ENCODE data around the gene CYP4F2.
"Not testable (repeated sequence)": the region's sequence is repeated elsewhere in the genome, so short reads cannot be mapped to it uniquely, and the experiment has no call there.

Gene CYP4F2

GRCh38 chr19:15860522-15860921 lies 37.4 kb downstream of the CYP4F2 start:
- in situ Hi-C loops (cut with MboI; ENCODE audit: low sequenced_read_pairs), result no loop called here

- in situ Hi-C loops (cut with MboI; ENCODE audit: low sequenced_read_pairs), result no loop called here
Measured at GRCh38 chr19:15859187-15859586, 38.7 kb downstream of the CYP4F2 start.

DNA sequence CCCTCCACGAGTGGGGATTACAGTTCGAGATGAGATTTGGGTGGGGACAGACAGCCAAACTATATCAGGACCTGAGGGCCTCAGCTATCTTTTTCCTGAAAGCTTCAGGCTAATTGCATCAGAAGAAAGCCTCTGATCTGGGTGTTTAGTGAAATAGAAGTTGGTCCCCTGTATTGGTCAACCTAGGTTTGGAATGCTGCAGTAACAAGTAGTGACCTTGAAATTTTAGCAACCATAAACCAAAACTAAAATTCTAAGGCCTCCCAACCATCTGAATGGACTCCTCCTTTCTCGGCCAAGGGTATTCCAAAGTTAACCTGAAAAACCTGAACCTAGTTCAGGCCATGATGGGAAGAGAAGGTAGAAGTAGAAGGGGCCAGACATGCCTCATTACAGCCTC lies 47.5 kb downstream of the CYP4F2 start:
- in situ Hi-C loops (cut with MboI; ENCODE audit: low sequenced_read_pairs), result no loop called here

DNA sequence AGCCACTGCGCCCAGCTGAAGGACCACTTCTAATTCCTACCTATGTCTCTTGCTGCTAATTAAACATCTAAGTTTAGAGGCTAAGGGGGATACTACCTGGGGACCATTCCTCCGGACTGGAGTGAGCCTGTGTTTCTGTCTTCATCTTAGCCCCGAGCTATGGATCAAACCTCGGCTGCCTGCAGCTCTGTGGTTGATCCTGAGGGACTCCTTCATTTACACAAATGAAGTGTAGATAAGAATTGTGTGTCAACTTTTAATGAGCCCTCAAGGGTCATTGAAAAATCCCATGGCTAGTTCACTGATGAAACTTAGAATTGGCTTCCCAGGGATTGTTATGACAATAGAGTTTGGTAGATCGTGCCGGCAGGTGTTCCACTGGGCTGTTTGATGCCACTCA lies 51.0 kb downstream of the CYP4F2 start:
- in situ Hi-C loops (cut with MboI; ENCODE audit: low sequenced_read_pairs), result no loop called here

GRCh38 chr19:15843894-15844222 lies 54.0 kb downstream of the CYP4F2 start:
- in situ Hi-C loops (cut with MboI; ENCODE audit: low sequenced_read_pairs), result not testable (repeated sequence)

DNA sequence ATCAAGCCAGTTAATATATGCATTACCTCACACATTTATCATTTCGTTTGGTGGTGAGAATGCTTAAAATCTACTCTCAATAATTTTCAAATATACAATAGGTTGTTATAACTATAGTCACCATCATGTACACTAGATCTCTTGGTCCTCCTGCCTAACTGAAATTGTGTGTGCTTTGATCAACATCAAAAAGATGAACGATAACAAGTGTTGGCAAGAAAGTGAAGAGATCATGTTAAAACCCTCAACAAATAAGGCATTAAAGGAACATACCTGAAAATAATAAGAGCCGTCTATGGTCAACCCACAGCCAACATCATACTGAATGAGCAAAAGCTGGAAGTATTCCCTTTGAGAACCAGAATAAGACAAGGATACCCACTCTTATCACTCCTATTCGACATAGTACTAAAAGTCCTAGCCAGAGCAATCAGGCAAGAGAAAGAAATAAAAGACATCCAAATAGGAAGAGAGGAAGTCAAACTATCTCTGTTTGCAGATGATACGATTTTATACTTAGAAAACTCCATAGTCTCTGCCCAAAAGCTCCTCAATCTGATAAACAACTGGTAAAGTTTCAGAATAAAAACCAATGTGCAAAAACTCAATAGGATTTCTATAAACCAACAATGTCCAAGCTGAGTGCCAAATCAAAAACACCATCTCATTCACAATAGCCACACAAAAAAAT lies 54.5 kb downstream of the CYP4F2 start:
- in situ Hi-C loops (cut with MboI; ENCODE audit: low sequenced_read_pairs), result no loop called here

DNA sequence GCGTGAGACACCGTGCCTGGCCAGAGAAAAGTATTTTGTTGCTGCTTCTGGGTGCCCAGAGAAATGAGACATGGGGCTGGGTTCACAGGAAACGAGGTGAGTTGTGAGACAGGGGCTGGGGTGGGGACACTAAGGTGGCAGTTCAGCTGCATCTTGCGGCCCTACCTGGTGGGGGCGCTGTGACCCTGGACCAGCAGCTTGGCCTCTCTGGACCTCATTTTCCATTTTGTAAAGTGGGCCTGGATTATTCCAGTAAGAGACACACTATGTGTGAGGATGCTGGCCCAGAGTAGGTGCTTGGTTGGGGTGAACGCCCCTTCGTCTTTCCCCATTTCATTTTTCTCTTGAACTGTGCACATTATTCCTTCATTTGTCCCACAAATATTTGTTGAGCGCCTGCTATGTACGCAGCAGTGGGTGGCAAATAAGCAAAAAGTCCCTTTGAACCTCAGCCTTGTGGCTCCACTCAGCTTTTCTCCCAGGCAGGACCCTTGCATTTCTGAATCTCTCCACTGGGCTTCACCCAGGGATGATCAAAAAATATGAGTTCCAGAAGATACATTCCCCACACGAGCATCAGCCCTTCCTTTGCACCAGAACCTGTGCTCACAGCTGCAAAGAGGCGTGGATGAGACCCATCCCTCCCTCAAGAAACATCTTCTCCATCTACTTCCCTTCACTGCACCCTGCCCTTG lies 55.9 kb downstream of the CYP4F2 start:
- in situ Hi-C loops (cut with MboI; ENCODE audit: low sequenced_read_pairs), result no loop called here

GRCh38 chr19:15840833-15841232 lies 57.0 kb downstream of the CYP4F2 start:
- in situ Hi-C loops (cut with MboI; ENCODE audit: low sequenced_read_pairs), result no loop called here

DNA sequence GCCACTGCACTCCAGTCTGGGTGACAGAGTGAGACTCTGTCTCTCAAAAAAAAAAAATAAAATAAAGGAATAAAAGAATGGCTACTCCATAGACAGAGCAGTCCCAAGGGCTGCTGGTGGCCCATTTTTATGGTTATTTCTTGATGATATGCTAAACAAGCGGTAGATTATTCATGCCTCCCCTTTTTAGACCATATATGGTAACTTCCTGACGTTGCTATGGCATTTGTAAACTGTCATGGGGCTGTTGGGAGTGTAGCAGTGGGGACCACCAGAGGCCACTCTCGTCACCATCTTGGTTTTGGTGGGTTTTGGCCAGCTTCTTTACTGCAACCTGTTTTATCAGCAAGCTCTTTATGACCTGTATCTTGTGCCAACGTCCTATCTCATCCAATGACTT lies 58.0 kb downstream of the CYP4F2 start:
- in situ Hi-C loops (cut with MboI; ENCODE audit: low sequenced_read_pairs), result not testable (repeated sequence)

DNA sequence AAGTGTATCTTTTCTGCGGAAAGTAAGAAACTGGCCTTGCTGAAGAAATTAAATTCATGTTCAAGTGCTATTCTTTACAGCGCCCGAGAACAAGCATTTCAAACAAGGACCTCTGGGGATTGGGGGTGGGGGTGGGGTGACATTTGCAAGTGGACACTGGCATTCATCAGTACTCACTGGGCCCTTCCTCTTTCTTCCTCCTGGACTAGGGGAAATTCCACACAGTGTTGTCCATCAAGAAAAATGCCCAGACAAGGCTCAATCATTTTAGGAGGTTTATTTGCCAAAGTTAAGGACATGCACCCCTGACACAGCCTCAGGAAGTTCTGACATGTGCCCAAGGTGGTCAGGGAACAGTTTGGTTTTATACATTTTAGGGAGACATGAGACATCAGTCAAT lies 59.5 kb downstream of the CYP4F2 start:
- in situ Hi-C loops (cut with MboI; ENCODE audit: low sequenced_read_pairs), result no loop called here

DNA sequence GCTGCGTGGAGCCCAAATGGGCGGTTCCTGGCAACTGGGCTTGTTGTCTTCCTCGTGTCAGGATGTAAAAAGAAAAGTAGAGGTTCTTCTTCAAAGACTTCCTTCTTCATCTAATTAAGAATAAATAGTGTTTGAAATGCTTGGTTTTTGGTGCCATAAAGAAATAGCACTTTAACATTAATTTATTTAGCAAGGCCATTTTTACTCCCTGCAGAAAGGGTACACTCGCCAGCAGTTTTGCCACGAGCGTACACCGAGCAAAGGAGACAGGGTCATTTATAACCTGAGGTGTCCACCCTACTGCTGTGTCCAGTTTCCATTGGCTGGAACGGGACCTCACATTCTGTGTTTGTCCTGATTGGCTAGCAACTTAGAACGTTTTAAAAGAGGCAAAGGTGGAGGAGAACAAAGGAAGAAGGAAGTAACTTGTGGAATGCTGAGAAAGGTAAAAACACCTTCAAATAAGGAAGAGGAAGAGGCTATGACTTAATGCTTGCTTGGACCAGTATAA lies 60.6 kb downstream of the CYP4F2 start:
- in situ Hi-C loops (cut with MboI; ENCODE audit: low sequenced_read_pairs), result no loop called here

DNA sequence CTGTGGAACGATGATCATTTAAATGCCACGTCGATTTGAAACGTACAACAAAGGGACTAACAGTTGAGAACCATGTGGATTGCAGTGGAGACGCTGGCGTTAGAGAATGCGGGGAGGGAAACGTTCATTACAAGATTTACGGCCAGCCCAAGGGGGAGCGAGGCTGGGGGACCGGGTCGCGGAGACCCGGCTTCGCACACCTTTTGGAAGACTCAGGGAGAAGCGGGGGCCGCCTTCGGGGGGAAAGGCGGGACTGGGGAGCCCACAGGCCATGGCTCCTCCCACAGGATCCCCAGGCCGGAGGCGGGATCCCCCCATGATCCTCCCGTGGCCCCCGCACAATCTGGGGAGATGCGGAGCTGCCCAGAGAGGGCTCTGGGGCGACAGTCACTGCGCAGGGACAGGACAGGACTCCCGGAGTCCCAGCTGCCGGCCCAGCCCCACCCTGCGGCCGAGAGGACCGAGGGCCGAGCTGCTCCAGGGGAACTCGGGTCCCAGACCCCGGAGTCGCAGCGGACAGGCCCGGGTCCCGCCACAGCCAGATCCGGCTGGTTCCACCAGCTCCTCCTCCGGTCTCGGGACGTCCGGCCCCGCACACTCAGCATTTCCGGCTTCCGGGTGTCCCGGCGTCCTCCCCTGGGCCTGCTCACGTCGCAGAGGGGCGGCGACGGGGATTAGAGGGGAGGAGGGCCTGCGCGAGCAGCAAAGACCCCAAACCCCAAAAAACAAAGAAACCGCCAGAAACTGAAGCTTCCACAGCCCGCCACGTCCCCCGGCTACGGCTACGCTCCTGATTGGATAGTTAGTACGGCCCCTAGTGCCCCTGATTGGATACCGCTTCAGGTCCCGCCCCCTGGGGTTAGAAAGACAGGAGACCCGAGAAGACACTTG lies 61.3 kb downstream of the CYP4F2 start:
- in situ Hi-C loops (cut with MboI; ENCODE audit: low sequenced_read_pairs), result no loop called here

DNA sequence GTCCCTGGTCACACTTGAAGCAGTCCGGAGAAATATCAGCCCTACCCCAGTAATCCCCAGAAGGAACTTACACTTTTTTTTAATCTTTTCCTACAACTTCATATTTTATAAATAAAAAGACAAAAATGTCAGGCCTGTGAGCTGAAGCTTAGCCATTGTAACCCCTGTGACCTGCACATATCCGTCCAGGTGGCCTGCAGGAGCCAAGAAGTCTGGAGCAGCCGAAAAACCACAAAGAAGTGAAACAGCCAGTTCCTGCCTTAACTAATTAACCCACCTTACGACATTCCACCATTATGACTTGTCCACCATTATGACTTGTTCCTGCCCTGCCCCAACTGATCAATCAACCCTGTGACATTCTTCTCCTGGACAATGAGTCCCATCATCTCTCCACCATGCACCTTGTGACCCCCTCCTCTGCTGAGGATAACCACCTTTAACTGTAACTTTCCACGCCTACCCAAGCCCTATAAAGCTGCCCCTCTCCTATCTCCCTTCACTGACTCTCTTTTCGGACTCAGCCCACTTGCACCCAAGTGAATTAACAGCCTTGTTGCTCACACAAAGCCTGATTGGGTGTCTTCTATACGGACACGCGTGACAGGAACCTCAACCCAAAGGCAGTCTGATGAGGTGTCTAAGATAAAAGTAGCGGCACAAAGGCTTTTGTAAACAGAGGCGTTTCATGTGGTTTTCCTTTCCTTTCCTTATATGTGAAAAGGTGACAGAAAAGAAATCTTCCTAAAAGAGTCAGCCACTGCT lies 62.1 kb downstream of the CYP4F2 start:
- in situ Hi-C loops (cut with MboI; ENCODE audit: low sequenced_read_pairs), result not testable (repeated sequence)

- in situ Hi-C loops (cut with MboI; ENCODE audit: low sequenced_read_pairs), result not testable (repeated sequence)
Measured at GRCh38 chr19:15834232-15834631, 63.6 kb downstream of the CYP4F2 start.

DNA sequence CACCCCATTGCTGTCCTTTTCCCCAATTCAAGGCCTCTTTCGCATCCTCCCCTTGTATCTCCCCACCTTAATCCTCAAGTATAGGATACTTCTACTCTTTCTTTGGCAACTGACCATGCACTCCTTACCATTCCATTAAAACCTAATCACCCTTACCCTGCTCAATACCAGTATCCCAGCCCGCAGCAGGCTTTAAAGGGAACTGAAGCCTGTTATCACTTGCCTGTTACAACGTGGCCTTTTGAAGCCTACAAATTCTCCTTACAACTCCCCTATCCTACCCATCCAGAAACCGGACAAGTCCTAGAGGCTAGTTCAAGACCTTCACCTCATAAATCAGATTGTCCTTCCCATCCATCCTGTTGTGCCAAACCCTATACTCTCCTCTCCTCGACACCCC lies 66.2 kb downstream of the CYP4F2 start:
- in situ Hi-C loops (cut with MboI; ENCODE audit: low sequenced_read_pairs), result no loop called here

DNA sequence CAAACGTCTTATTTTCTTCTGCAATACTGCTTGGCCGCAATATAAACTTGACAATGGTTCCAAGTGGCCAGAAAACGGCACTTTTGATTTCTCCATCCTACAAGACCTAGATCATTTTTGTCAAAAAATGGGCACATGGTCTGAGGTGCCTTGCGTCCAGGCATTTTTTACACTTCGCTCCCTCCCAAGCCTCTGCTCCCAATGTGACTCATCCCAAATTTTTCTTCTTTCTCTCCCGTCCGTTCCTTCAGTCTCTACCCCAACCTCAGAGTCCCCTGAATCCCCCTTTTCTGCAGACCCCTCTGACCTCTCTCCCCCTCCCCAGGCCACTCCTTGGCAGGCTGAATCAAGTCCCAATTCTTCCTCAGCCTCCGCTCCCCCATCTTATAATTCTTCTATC lies 68.1 kb downstream of the CYP4F2 start:
- in situ Hi-C loops (cut with MboI; ENCODE audit: low sequenced_read_pairs), result no loop called here

DNA sequence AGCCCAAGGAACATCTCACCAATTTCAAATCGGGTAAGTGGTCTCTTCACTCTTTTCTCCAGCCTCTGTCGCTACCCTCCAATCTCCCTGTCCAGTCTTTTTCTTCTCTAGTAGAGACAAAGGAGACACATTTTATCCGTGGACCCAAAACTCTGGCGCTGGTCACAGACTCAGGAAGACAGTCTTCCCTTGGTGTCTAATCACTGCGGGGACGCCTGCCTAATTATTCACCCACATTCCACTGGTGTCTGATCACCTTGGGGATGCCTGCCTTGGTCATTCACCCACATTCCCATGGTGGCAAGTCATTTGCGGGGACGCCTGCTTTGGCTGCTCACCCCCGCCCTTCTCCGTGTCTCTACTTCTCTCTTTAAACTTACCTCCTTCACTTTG lies 68.6 kb downstream of the CYP4F2 start:
- in situ Hi-C loops (cut with MboI; ENCODE audit: low sequenced_read_pairs), result no loop called here

GRCh38 chr19:15828611-15829305 lies 69.1 kb downstream of the CYP4F2 start:
- in situ Hi-C loops (cut with MboI; ENCODE audit: low sequenced_read_pairs), result not testable (repeated sequence)

DNA sequence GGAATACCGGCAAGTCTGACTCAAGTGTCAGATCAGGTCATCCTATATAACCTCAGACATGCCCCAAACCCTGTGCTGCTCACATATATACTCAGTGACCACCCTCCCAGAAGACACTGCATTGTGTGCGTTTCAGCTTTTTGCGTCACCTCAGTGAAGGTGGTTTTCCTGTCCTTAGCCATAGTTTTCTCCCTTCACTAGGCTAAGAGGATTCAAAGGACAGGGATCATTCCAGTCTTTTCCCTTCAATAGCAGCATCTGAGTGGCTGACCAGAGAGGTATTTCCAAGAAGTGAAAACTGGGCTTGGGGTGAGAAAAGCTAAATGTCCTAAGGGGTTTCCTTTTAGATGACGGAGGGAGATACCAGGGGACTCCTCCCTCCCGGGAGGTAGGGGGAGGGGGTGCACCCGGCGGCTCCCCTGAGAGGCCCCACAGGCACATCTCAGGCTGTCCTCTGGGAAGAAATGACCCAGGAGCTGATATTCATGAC lies 69.7 kb downstream of the CYP4F2 start:
- in situ Hi-C loops (cut with MboI; ENCODE audit: low sequenced_read_pairs), result no loop called here

Measured in HL-60/S4 (cell line).